HepG2 (cell line): ENCODE data around the gene POLR3H. TPM values are rescaled to one million over a fixed set of nuclear protein-coding genes. Genes with fewer than 3 reads are reported as not detected.

Experiments used
- ATAC-seq: fragments of 200-7000 bp; cut with Tn5 transposase; 3 replicates; pipeline ENCODE4 v1.9.1; 2020; ENCODE audit warnings: mild to moderate bottlenecking, moderate library complexity
- BruUV-seq: library from RNA; stranded (reverse); fragments of 400-500 nt; replicated peaks from 2 replicates; lab custom pipeline; 2021; lab: Mats Ljungman, UMichigan
- CTCF ChIA-PET: fragments of 300-600 bp; formaldehyde crosslinking; extraction: SDS; loops from one replicate; lab custom pipeline; 2021; ENCODE audit warnings: low total read pairs, inconsistent platforms, low intra/inter-chr PET ratio; lab: Yijun Ruan, JAX
- POLR2A ChIA-PET: fragments of 350-600 bp; sonication (Branson Sonifier 250); formaldehyde crosslinking; loops from one replicate; lab custom pipeline; 2020; ENCODE audit warnings: antibody characterized with exemption, inconsistent platforms; lab: Yijun Ruan, JAX
- DNase-seq: peaks from one replicate; pipeline ENCODE4 v3.0.0-alpha.2; 2015; ENCODE audit warnings: low spot score
- FAIRE-seq: peaks from 3 replicates; lab custom pipeline; 2011; peaks lifted over from hg19 to GRCh38; lab: Jason Lieb, UNC
- H2AFZ ChIP-seq: one replicate; pipeline ENCODE4 v1.6.1; 2011; ENCODE audit warnings: low read length, inconsistent platforms
- H3K27ac ChIP-seq: fragments of 300-600 bp; 3 replicates; pipeline ENCODE4 v1.8.0; 2011; ENCODE audit warnings: mixed run types, mild to moderate bottlenecking, mixed read lengths, low read length, inconsistent platforms; ENCODE audit not compliant: insufficient read depth; ENCODE audit errors: extremely low read length
- H3K27me3 ChIP-seq, 2 experiments: fragments of 200-600 bp in 1 of 2; 2 replicates in 1 of 2; 3 replicates in 1 of 2; pipeline versions ENCODE4 v1.6.0 to v1.8.0; 2011; ENCODE audit warnings: low read length in 2 of 2, mild to moderate bottlenecking in 2 of 2, moderate library complexity in 2 of 2, inconsistent platforms in 1 of 2; ENCODE audit not compliant: insufficient read depth in 2 of 2, control insufficient read depth in 1 of 2
- H3K36me3 ChIP-seq, 2 experiments: fragments of 200-600 bp in 1 of 2; replicated peaks in 1 of 2; 2 replicates in 1 of 2; 3 replicates in 1 of 2; pipeline versions ENCODE4 v1.5.1 to v1.8.0; 2011; ENCODE audit warnings: low read length in 2 of 2, inconsistent platforms in 1 of 2; ENCODE audit not compliant: insufficient read depth in 2 of 2, control insufficient read depth in 1 of 2
- H3K4me1 ChIP-seq: 2 replicates; pipeline ENCODE4 v1.5.1; 2012; ENCODE audit warnings: low read length, inconsistent platforms; ENCODE audit not compliant: insufficient read depth
- H3K4me2 ChIP-seq: 2 replicates; pipeline ENCODE4 v1.6.0; 2011; ENCODE audit warnings: low read depth, low read length, inconsistent platforms
- H3K4me3 ChIP-seq, 3 experiments: fragments of 200-600 bp in 1 of 3; sonication (generic), shearing (Covaris generic) in 1 of 3; replicated peaks in 1 of 3; 2 replicates each; pipeline ENCODE4 v1.5.1; 2011 to 2016; ENCODE audit warnings: low read length in 3 of 3, inconsistent platforms in 2 of 3, low read depth in 2 of 3, mild to moderate bottlenecking in 2 of 3, control low read depth in 1 of 3, mixed read lengths in 1 of 3; ENCODE audit not compliant: insufficient read depth in 1 of 3
- H3K79me2 ChIP-seq: one replicate; pipeline ENCODE4 v1.6.1; 2011; ENCODE audit warnings: low read length, inconsistent platforms; ENCODE audit not compliant: insufficient read depth
- H3K9ac ChIP-seq: 2 replicates; pipeline ENCODE4 v1.6.0; 2011; ENCODE audit warnings: mild to moderate bottlenecking, low read depth, low read length, inconsistent platforms; ENCODE audit not compliant: insufficient read depth
- H3K9me3 ChIP-seq: 2 replicates; pipeline ENCODE4 v1.5.1; 2012; ENCODE audit warnings: mild to moderate bottlenecking, low read length
- H4K20me1 ChIP-seq: 2 replicates; pipeline ENCODE4 v1.6.0; 2011; ENCODE audit warnings: inconsistent platforms, mild to moderate bottlenecking, low read length, moderate library complexity; ENCODE audit not compliant: insufficient read depth
- TRAFD1 ChIP-seq: sonication (generic); formaldehyde crosslinking; IDR thresholded peaks from 2 replicates; pipeline ENCODE4 v1.5.1; 2020; ENCODE audit warnings: missing genetic modification reagents, mild to moderate bottlenecking, borderline replicate concordance
- ZC3H13 ChIP-seq: sonication (generic); formaldehyde crosslinking; IDR thresholded peaks from 2 replicates; pipeline ENCODE4 v1.8.1; 2023; ENCODE audit warnings: mild to moderate bottlenecking, missing genetic modification reagents, moderate library complexity
- WGBS: methylation state at CpG from one replicate; pipeline ENCODE4 v1.1.6; 2017; ENCODE audit warnings: low lambda C conversion rate; 5-methylcytosine and 5-hydroxymethylcytosine counted together
- in situ Hi-C: cut with HindIII; loops from 2 replicates; pipeline ENCODE4 v1.10.0; 2017; ENCODE audit warnings: low pct_unique_long_range_greater_than_20kb; ENCODE audit not compliant: extremely low pct_ligation_motif_present
- intact Hi-C: fragments of 100-400 bp; cut with micrococcal nuclease; formaldehyde crosslinking; loops from one replicate; pipeline ENCODE4 v1.10.0; 2022; ENCODE audit not compliant: unreplicated experiment
- polyA plus RNA-seq, 8 experiments: library from polyadenylated mRNA; depleted of rRNA in 3 of 8; stranded (reverse) in 7 of 8; unstranded in 1 of 8; fragments of >200 nt; fragmentation: Illumina TruSeq in 4 of 8; extraction: Trizol in 4 of 8; gene quantifications; 2 replicates each; pipeline versions ENCODE4 v1.2.1 to v1.2.3, GENCODE V29; 2011 to 2016; ENCODE audit warnings: low read depth in 4 of 8, missing spikeins in 1 of 8, mixed read lengths in 1 of 8; ENCODE audit not compliant: insufficient read depth in 1 of 8
- total RNA-seq, 5 experiments: library from RNA; depleted of rRNA; stranded (reverse); fragments of >200 nt; fragmentation: Illumina TruSeq; extraction: Trizol; gene quantifications; 2 replicates each; pipeline ENCODE4 v1.2.3, GENCODE V29; 2016; ENCODE audit warnings: low read depth in 1 of 5
- TF ChIP-seq, protein P1 (sequence below): fragments of 450-650 bp; IDR thresholded peaks from 2 replicates; pipeline ENCODE4 v1.6.1; 2017

The POLR3H gene
- total and polyA plus RNA-seq, 2 of the 13 experiments (the other 11 are each of a cell fraction or from before 2014, with no cell fraction given): 10.3 to 28.6 TPM

DNA sequence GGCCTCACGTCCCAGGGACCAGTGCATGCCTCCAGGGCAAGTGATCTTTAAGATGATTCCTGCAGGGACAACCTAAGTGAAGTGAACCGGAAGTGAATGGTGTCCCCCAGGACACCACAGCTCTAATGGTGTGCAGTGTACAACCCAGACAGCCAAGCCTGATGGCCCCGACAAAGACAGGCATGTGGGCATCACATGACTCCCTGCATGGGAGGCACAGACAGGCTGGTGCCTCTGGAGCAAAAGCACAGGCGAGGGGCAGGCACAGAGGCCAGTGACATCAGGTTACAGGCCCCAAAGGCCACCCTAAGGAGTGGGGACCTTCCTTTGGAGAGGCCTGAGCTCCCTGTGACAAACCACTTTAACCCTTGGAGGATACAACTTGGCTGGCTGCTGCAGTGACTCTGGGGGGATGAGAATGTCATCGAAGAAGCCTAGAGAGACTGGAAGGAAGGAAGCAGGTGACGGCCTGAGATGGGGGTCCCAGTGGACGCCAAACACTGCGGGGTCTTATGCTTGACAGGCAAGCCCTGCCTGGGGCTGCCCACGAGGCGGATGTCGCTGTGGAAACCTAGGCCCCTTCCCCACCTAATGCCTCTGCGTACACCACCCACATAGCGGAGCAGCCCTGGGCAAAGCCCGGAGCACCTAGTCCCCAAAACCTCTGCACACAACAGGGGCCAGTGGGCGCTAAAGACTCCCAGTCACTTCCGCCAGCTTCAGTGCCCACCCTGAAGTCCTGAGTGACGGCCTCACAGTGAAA, 12.4 kb downstream of the POLR3H start:
- intact Hi-C loops: no loop called here

More for the DNA sequence above, 12.4 kb downstream of the POLR3H start:
- Histone ChIP-seq H3K36me3 (peaks cover 28 to 60% of the 10 kb centered on the region in 2 experiments), H3K79me2 (no peaks in the 10 kb centered on the region), H3K9me3 (no peaks in the 10 kb centered on the region), H3K4me3 (no peak overlapping the region), H3K27me3 (no peaks in the 10 kb centered on the region), H3K27ac (no peak overlapping the region), H2AFZ (no peak overlapping the region), H3K9ac (no peak overlapping the region), H4K20me1 (0 out of 2 replicates have a peak, but pooled peaks cover 4% of the 10 kb centered on the region), H3K4me1 (peaks cover 45% of the 10 kb centered on the region), H3K4me2 (no peak overlapping the region)
- in situ Hi-C loops: no loop called here
- DNase-seq: no peak
- CTCF ChIA-PET: interaction anchor here (1.5 kb wide), 1 partner anchor 26 kb away, joined by 3 read pairs; no protein-coding TSS in a partner anchor
- WGBS: 95% methylated on average over 8 of the region's 17 CpGs
- BruUV-seq: no TSS peak
- ATAC-seq: no peak
- POLR2A ChIA-PET: no interaction called here
- no peak for FAIRE-seq
- TF ChIP-seq, protein P1, sequence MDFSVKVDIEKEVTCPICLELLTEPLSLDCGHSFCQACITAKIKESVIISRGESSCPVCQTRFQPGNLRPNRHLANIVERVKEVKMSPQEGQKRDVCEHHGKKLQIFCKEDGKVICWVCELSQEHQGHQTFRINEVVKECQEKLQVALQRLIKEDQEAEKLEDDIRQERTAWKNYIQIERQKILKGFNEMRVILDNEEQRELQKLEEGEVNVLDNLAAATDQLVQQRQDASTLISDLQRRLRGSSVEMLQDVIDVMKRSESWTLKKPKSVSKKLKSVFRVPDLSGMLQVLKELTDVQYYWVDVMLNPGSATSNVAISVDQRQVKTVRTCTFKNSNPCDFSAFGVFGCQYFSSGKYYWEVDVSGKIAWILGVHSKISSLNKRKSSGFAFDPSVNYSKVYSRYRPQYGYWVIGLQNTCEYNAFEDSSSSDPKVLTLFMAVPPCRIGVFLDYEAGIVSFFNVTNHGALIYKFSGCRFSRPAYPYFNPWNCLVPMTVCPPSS: no peak
- TF ChIP-seq ZC3H13 (CRISPR knock-in tag) (0 out of 2 replicates have a peak, but pooled peaks have one; percentile 7), TRAFD1 (CRISPR knock-in tag) (no peak)
